Esophagus muscularis mucosa (tissue), 4 donors: Measurements from ENCODE around the gene DCN. TPM values are rescaled to one million over a fixed set of nuclear protein-coding genes. Genes with fewer than 3 reads are reported as not detected.
A peak's percentile ranks its signal among the peaks of the same experiment; 100 is the strongest.

Experiments
- DNase-seq: peaks from one replicate; pipeline ENCODE4 v3.0.0-alpha.2; 2017; ENCODE audit errors: extremely low spot score
- H3K27ac ChIP-seq, 4 donors: fragments of 200-600 bp; sonication (generic); replicated peaks in 1 of 4; 1 replicate in 3 of 4; 2 replicates in 1 of 4; pipeline ENCODE4 v1.5.1; 2016 to 2019; ENCODE audit warnings: mild to moderate bottlenecking in 1 of 4
- H3K27me3 ChIP-seq, 4 donors: fragments of 200-600 bp; sonication (generic); one replicate each; pipeline versions ENCODE4 v1.5.1 to v1.6.0; 2016 to 2019
- H3K36me3 ChIP-seq, 4 donors: fragments of 200-600 bp; sonication (generic); one replicate each; pipeline ENCODE4 v1.5.1; 2016 to 2019
- H3K4me1 ChIP-seq, 4 donors: fragments of 200-600 bp; sonication (generic); one replicate each; pipeline ENCODE4 v1.5.1; 2016 to 2019
- H3K4me3 ChIP-seq, 4 donors: fragments of 200-600 bp; sonication (generic); 1 replicate in 2 of 4; 2 replicates in 2 of 4; pipeline ENCODE4 v1.5.1; 2016 to 2019; ENCODE audit warnings: mild to moderate bottlenecking in 4 of 4, moderate library complexity in 1 of 4
- H3K9me3 ChIP-seq, 4 donors: fragments of 200-600 bp; sonication (generic); 1 replicate in 3 of 4; 2 replicates in 1 of 4; pipeline ENCODE4 v1.5.1; 2016 to 2019
- CTCF ChIP-seq, 3 experiments: fragments of 200-600 bp in 2 of 3; fragments of 450-650 bp in 1 of 3; sonication (generic) in 2 of 3; IDR thresholded peaks; one replicate each; pipeline ENCODE4 v1.5.1; 2017 to 2019; ENCODE audit warnings: antibody characterized with exemption in 3 of 3, mild to moderate bottlenecking in 2 of 3, moderate library complexity in 1 of 3
- EP300 ChIP-seq: sonication (generic); formaldehyde crosslinking; IDR thresholded peaks from one replicate; pipeline ENCODE4 v1.6.1; 2017; ENCODE audit warnings: antibody characterized with exemption
- POLR2A ChIP-seq: fragments of 450-650 bp; IDR thresholded peaks from one replicate; pipeline ENCODE4 v1.6.1; 2017; ENCODE audit warnings: antibody characterized with exemption, moderate library complexity, mild to moderate bottlenecking, low read depth
- POLR2AphosphoS5 ChIP-seq, 2 donors: sonication (generic); formaldehyde crosslinking; IDR thresholded peaks; one replicate each; pipeline ENCODE4 v1.6.1; 2017; ENCODE audit warnings: antibody characterized with exemption in 2 of 2
- WGBS: methylation state at CpG from one replicate; pipeline ENCODE4 v1.1.5; 2018; 5-methylcytosine and 5-hydroxymethylcytosine counted together
- intact Hi-C: fragments of 100-400 bp; cut with DNase I; formaldehyde crosslinking; loops from one replicate; pipeline ENCODE4 v1.15.1; 2023
- total RNA-seq, 4 donors: library from RNA; depleted of rRNA; stranded (reverse); fragments of >200 nt; gene quantifications; one replicate each; pipeline versions ENCODE4 v1.1.0 to v1.2.1, GENCODE V29; 2016

The DCN gene
- total RNA-seq, 4 donors from 2014 or later: 1,186 to 2,089 (median 1,762) TPM

- no peak for DNase-seq
- intact Hi-C loops: no loop called here
Measured at GRCh38 chr12:91140026-91140931, 42.3 kb downstream of the DCN start.

GRCh38 chr12:91139286-91139685, 43.3 kb downstream of the DCN start:
- H3K9me3 ChIP-seq: no peaks in the 10 kb centered on the region
- H3K36me3 ChIP-seq: no peaks in the 10 kb centered on the region
- no peak overlapping the region for H3K4me3 ChIP-seq
- H3K27ac ChIP-seq: peak overlapping the region; percentile 18 to 48 (median 29)
- TF ChIP-seq CTCF (IDR thresholded peaks at IDR 0.05): no peak
- TF ChIP-seq POLR2AphosphoS5 (IDR thresholded peaks at IDR 0.05): no peak
- H3K27me3 ChIP-seq: no peaks in the 10 kb centered on the region
- WGBS: 43% methylated on average over 2 of the region's 2 CpGs
- intact Hi-C loops: no loop called here
- no peak for DNase-seq
- peaks cover 0 to 50% (median 28%) of the 10 kb centered on the region in 4 donors for H3K4me1 ChIP-seq

More at GRCh38 chr12:91140026-91140931, 42.3 kb downstream of the DCN start:
- Histone ChIP-seq H3K9me3 (no peaks in the 10 kb centered on the region), H3K27me3 (no peaks in the 10 kb centered on the region), H3K36me3 (no peaks in the 10 kb centered on the region), H3K4me3 (no peak overlapping the region), H3K27ac (peak overlapping the region; percentile 24 to 48 (median 45)), H3K4me1 (peaks cover 0 to 50% (median 28%) of the 10 kb centered on the region in 4 donors)
- WGBS: 81% methylated on average over 1 of the region's 1 CpG
- TF ChIP-seq POLR2A (no peak), CTCF (IDR thresholded peaks at IDR 0.05) (no peak), EP300 (no peak), POLR2AphosphoS5 (IDR thresholded peaks at IDR 0.05) (no peak)

GRCh38 chr12:91138337-91138920, 44.2 kb downstream of the DCN start:
- intact Hi-C loops: no loop called here
- peak overlapping the region; percentile 15 to 37 (median 20) for H3K27ac ChIP-seq
- peaks cover 0 to 50% (median 28%) of the 10 kb centered on the region in 4 donors for H3K4me1 ChIP-seq
- no peak overlapping the region for H3K4me3 ChIP-seq
- no peaks in the 10 kb centered on the region for H3K9me3 ChIP-seq
- DNase-seq: no peak
- no peaks in the 10 kb centered on the region for H3K36me3 ChIP-seq
- TF ChIP-seq EP300: no peak
- no peak for TF ChIP-seq CTCF (IDR thresholded peaks at IDR 0.05)
- TF ChIP-seq POLR2AphosphoS5 (IDR thresholded peaks at IDR 0.05): no peak
- TF ChIP-seq POLR2A: no peak
- WGBS: 38% methylated on average over 1 of the region's 1 CpG
- no peaks in the 10 kb centered on the region for H3K27me3 ChIP-seq

- TF ChIP-seq POLR2AphosphoS5 (IDR thresholded peaks at IDR 0.05) (no peak), EP300 (no peak), CTCF (IDR thresholded peaks at IDR 0.05) (no peak), POLR2A (no peak)
- H3K4me1 ChIP-seq: peaks cover 0 to 14% (median 12%) of the 10 kb centered on the region in 4 donors
- no peak overlapping the region for H3K27ac ChIP-seq
- no peaks in the 10 kb centered on the region for H3K9me3 ChIP-seq
- no peaks in the 10 kb centered on the region for H3K27me3 ChIP-seq
- H3K4me3 ChIP-seq: no peak overlapping the region
- DNase-seq: no peak
- intact Hi-C loops: no loop called here
- H3K36me3 ChIP-seq: no peaks in the 10 kb centered on the region
- 76% methylated on average over 1 of the region's 1 CpG for WGBS
Measured at GRCh38 chr12:91133871-91134270, 48.7 kb downstream of the DCN start.
